GM12878 (cell line): ENCODE results near the gene PPP1R36. TPM values are rescaled to one million over a fixed set of nuclear protein-coding genes. Genes with fewer than 3 reads are reported as not detected.

Experiments used
- ATAC-seq: fragments of 200-7000 bp; cut with Tn5 transposase; 3 replicates; pipeline ENCODE4 v1.9.1; 2020; ENCODE audit warnings: mild to moderate bottlenecking, moderate library complexity
- BruUV-seq: library from RNA; stranded (reverse); fragments of 400-500 nt; replicated peaks from 2 replicates; lab custom pipeline; 2021; lab: Mats Ljungman, UMichigan
- CTCF ChIA-PET: fragments of 300-600 bp; sonication (Branson Sonifier 250); formaldehyde crosslinking; extraction: SDS; loops from one replicate; lab custom pipeline; 2021; ENCODE audit warnings: inconsistent platforms; lab: Yijun Ruan, JAX
- POLR2A ChIA-PET: fragments of 350-600 bp; formaldehyde crosslinking; extraction: SDS; loops from one replicate; lab custom pipeline; 2021; ENCODE audit warnings: inconsistent platforms; lab: Charles Lee
- RAD21 ChIA-PET: fragments of 300-600 bp; sonication (Branson Sonifier 250); formaldehyde crosslinking; loops from one replicate; lab custom pipeline; 2023; ENCODE audit warnings: antibody characterized with exemption; ENCODE audit not compliant: unreplicated experiment; lab: Charles Lee
- SMC1A ChIA-PET: fragments of 300-600 bp; sonication (Branson Sonifier 250); formaldehyde crosslinking; loops from one replicate; lab custom pipeline; 2023; ENCODE audit not compliant: unreplicated experiment, uncharacterized antibody; lab: Charles Lee
- DNase-seq: peaks from one replicate; pipeline ENCODE4 v3.0.0-alpha.2; 2011; ENCODE audit warnings: low read depth, low spot score
- FAIRE-seq: peaks from 3 replicates; lab custom pipeline; 2011; peaks lifted over from hg19 to GRCh38; lab: Jason Lieb, UNC
- H2AFZ ChIP-seq: 2 replicates; pipeline ENCODE4 v1.6.0; 2011; ENCODE audit warnings: low read depth, low read length, control low read depth; ENCODE audit not compliant: control insufficient read depth
- H3K27ac ChIP-seq: 2 replicates; pipeline ENCODE4 v1.5.1; 2011; ENCODE audit warnings: control low read depth; ENCODE audit not compliant: control insufficient read depth, insufficient read depth
- H3K27me3 ChIP-seq, 2 experiments: replicated peaks in 1 of 2; 2 replicates each; pipeline versions ENCODE4 v1.6.0 to v1.6.1; 2011; ENCODE audit warnings: low read length in 1 of 2; ENCODE audit not compliant: control insufficient read depth in 2 of 2, insufficient read depth in 2 of 2
- H3K36me3 ChIP-seq, 2 experiments: 2 replicates each; pipeline ENCODE4 v1.5.1; 2011; ENCODE audit warnings: low read length in 1 of 2; ENCODE audit not compliant: control insufficient read depth in 2 of 2, insufficient read depth in 2 of 2
- H3K4me1 ChIP-seq: 2 replicates; pipeline ENCODE4 v1.6.1; 2011; ENCODE audit warnings: mild to moderate bottlenecking, low read length, moderate library complexity, mixed read lengths; ENCODE audit not compliant: control insufficient read depth, insufficient read depth
- H3K4me2 ChIP-seq: 2 replicates; pipeline ENCODE4 v1.6.0; 2011; ENCODE audit warnings: control low read depth; ENCODE audit not compliant: control insufficient read depth, insufficient read depth
- H3K4me3 ChIP-seq: fragments of 200-600 bp; sonication (generic); 2 replicates; pipeline ENCODE4 v1.5.1; 2016
- H3K79me2 ChIP-seq: 2 replicates; pipeline ENCODE4 v1.6.0; 2011; ENCODE audit warnings: low read length; ENCODE audit not compliant: control insufficient read depth, insufficient read depth
- H3K9ac ChIP-seq: 2 replicates; pipeline ENCODE4 v1.8.0; 2011; ENCODE audit warnings: low read length, control low read depth, mixed read lengths; ENCODE audit not compliant: control insufficient read depth, insufficient read depth
- H3K9me3 ChIP-seq: replicated peaks from 3 replicates; pipeline ENCODE4 v1.5.1; 2011; ENCODE audit warnings: mild to moderate bottlenecking, low read length; ENCODE audit not compliant: control insufficient read depth, insufficient read depth
- H4K20me1 ChIP-seq: 2 replicates; pipeline ENCODE4 v1.6.0; 2011; ENCODE audit not compliant: control insufficient read depth, insufficient read depth
- ASH2L ChIP-seq: fragments of 300-600, 200-600 bp; sonication (generic); IDR thresholded peaks from 2 replicates; pipeline ENCODE4 v1.6.1; 2017; ENCODE audit warnings: low read depth, mild to moderate bottlenecking, borderline replicate concordance
- EED ChIP-seq: sonication (generic); IDR thresholded peaks from 2 replicates; pipeline ENCODE4 v1.6.1; 2016; ENCODE audit warnings: antibody characterized with exemption, low read depth
- HDAC6 ChIP-seq: fragments of 200-600 bp; sonication (generic); IDR thresholded peaks from one replicate; pipeline ENCODE4 v1.8.0; 2017; ENCODE audit warnings: antibody characterized with exemption; ENCODE audit not compliant: unreplicated experiment
- KLF5 ChIP-seq: fragments of 450-650 bp; IDR thresholded peaks from 2 replicates; pipeline ENCODE4 v1.6.1; 2014; ENCODE audit warnings: mild to moderate bottlenecking; ENCODE audit not compliant: partially characterized antibody
- SUZ12 ChIP-seq: fragments of 200-600 bp; sonication (generic); IDR thresholded peaks from one replicate; pipeline ENCODE4 v1.6.1; 2018; ENCODE audit warnings: antibody characterized with exemption, mild to moderate bottlenecking; ENCODE audit not compliant: unreplicated experiment
- YY1 ChIP-seq: IDR thresholded peaks from 2 replicates; pipeline ENCODE4 v1.6.1; 2011; ENCODE audit warnings: low read depth, mild to moderate bottlenecking, low read length
- ZNF384 ChIP-seq: IDR thresholded peaks from 2 replicates; pipeline ENCODE4 v1.6.1; 2012; ENCODE audit warnings: low read depth, mild to moderate bottlenecking, low read length, improper control_type of control experiment, borderline replicate concordance
- ZNF622 ChIP-seq: fragments of 450-650 bp; IDR thresholded peaks from 2 replicates; pipeline ENCODE4 v1.6.1; 2017; ENCODE audit warnings: mild to moderate bottlenecking, inconsistent platforms
- WGBS: methylation state at CpG from one replicate; pipeline ENCODE4 v1.1.6; 2016; ENCODE audit warnings: low lambda C conversion rate; ENCODE audit not compliant: insufficient replicate concordance, insufficient coverage; ENCODE audit errors: missing lambda C conversion rate; 5-methylcytosine and 5-hydroxymethylcytosine counted together
- in situ Hi-C: fragments of 300-500 bp; cut with MboI; formaldehyde crosslinking; loops from 9 replicates; pipeline ENCODE4 v1.14.3; 2018; ENCODE audit warnings: mixed read lengths
- intact Hi-C: fragments of 100-400 bp; cut with micrococcal nuclease; formaldehyde crosslinking; loops from one replicate; pipeline ENCODE4 v1.14.2; 2022; ENCODE audit not compliant: unreplicated experiment
- polyA plus RNA-seq, 11 experiments: library from polyadenylated mRNA; depleted of rRNA in 4 of 11; unstranded in 6 of 11; stranded (reverse) in 5 of 11; fragments of >200 nt; fragmentation: Nextera tagmentation in 4 of 11; fragmentation: Illumina TruSeq in 1 of 11; extraction: Ambion mirVana in 4 of 11; extraction: Trizol in 1 of 11; gene quantifications; 1 replicate in 1 of 11; 2 replicates in 10 of 11; pipeline versions ENCODE4 v1.2.1 to v1.2.3, GENCODE V29; 2011 to 2016; ENCODE audit warnings: inconsistent platforms in 2 of 11, missing spikeins in 2 of 11, low read depth in 1 of 11
- total RNA-seq, 4 experiments: library from RNA; depleted of rRNA in 3 of 4; stranded (reverse); fragments of >200 nt in 3 of 4; fragmentation: Illumina TruSeq in 1 of 4; extraction: Trizol in 1 of 4; gene quantifications; 2 replicates each; pipeline versions ENCODE4 v1.2.1 to v1.2.3, GENCODE V29; 2013 to 2021
- TF ChIP-seq, protein P1 (sequence below): IDR thresholded peaks from 2 replicates; pipeline ENCODE4 v1.6.1; 2012; ENCODE audit warnings: improper control_type of control experiment, low read depth, low read length; ENCODE audit not compliant: insufficient replicate concordance
- TF ChIP-seq, protein P2 (sequence below): fragments of 150-350 bp; IDR thresholded peaks from 2 replicates; pipeline ENCODE4 v1.6.1; 2016; ENCODE audit warnings: low read depth, low read length

The PPP1R36 gene
- total and polyA plus RNA-seq, 10 of the 15 experiments (the other 5 are each of a cell fraction or from before 2014, with no cell fraction given), result 0.12 to 0.13 TPM; not detected in 8

GRCh38 chr14:64601571-64601970 lies 51.8 kb downstream of the PPP1R36 start:
- ATAC-seq, result no peak
- no TSS peak for BruUV-seq
- WGBS, result 87% methylated on average over 38 of the region's 38 CpGs

DNA sequence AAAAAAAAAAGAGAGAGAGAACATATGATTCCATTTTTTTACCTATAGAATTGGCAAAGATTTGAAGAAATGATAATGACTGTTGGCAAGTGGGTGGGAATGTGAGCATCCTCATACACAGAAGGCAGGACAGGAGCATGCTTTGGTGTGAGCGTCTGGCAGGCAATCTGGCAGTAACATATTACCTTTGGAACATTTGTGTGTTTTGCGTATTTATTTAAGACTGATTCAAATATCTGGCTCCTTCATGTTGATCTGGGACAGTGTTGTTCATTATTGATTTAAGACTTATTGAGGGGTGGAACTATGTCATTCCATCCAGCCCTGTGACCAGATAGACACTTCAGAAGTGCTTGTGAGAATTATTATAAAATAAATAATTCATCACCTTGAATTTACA lies 53.1 kb downstream of the PPP1R36 start:
- Histone ChIP-seq H3K4me2 (no peak overlapping the region), H3K27me3 (peaks cover 2% of the 10 kb centered on the region in 2 experiments; a peak in 1 of 4 replicates), H3K36me3 (no peaks in the 10 kb centered on the region), H3K27ac (no peak overlapping the region), H3K79me2 (no peaks in the 10 kb centered on the region), H2AFZ (no peak overlapping the region), H3K4me3 (no peak overlapping the region), H4K20me1 (no peaks in the 10 kb centered on the region), H3K9me3 (no peaks in the 10 kb centered on the region), H3K9ac (no peak overlapping the region), H3K4me1 (no peaks in the 10 kb centered on the region)
- ATAC-seq (no peak), DNase-seq (no peak), FAIRE-seq (no peak)
- CTCF ChIA-PET, result no interaction called here
- RAD21 ChIA-PET, result no interaction called here
- intact Hi-C loops, result no loop called here
- WGBS, result 71% methylated on average over 2 of the region's 2 CpGs
- POLR2A ChIA-PET, result no interaction called here
- BruUV-seq, result no TSS peak
- in situ Hi-C loops, result no loop called here
- SMC1A ChIA-PET, result no interaction called here
- TF ChIP-seq SUZ12 (no peak), ZNF384 (no peak), KLF5 (no peak), HDAC6 (no peak), ASH2L (no peak), ZNF622 (no peak)
- TF ChIP-seq, protein P1, sequence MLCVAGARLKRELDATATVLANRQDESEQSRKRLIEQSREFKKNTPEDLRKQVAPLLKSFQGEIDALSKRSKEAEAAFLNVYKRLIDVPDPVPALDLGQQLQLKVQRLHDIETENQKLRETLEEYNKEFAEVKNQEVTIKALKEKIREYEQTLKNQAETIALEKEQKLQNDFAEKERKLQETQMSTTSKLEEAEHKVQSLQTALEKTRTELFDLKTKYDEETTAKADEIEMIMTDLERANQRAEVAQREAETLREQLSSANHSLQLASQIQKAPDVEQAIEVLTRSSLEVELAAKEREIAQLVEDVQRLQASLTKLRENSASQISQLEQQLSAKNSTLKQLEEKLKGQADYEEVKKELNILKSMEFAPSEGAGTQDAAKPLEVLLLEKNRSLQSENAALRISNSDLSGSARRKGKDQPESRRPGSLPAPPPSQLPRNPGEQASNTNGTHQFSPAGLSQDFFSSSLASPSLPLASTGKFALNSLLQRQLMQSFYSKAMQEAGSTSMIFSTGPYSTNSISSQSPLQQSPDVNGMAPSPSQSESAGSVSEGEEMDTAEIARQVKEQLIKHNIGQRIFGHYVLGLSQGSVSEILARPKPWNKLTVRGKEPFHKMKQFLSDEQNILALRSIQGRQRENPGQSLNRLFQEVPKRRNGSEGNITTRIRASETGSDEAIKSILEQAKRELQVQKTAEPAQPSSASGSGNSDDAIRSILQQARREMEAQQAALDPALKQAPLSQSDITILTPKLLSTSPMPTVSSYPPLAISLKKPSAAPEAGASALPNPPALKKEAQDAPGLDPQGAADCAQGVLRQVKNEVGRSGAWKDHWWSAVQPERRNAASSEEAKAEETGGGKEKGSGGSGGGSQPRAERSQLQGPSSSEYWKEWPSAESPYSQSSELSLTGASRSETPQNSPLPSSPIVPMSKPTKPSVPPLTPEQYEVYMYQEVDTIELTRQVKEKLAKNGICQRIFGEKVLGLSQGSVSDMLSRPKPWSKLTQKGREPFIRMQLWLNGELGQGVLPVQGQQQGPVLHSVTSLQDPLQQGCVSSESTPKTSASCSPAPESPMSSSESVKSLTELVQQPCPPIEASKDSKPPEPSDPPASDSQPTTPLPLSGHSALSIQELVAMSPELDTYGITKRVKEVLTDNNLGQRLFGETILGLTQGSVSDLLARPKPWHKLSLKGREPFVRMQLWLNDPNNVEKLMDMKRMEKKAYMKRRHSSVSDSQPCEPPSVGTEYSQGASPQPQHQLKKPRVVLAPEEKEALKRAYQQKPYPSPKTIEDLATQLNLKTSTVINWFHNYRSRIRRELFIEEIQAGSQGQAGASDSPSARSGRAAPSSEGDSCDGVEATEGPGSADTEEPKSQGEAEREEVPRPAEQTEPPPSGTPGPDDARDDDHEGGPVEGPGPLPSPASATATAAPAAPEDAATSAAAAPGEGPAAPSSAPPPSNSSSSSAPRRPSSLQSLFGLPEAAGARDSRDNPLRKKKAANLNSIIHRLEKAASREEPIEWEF, result no peak
- TF ChIP-seq, protein P2, sequence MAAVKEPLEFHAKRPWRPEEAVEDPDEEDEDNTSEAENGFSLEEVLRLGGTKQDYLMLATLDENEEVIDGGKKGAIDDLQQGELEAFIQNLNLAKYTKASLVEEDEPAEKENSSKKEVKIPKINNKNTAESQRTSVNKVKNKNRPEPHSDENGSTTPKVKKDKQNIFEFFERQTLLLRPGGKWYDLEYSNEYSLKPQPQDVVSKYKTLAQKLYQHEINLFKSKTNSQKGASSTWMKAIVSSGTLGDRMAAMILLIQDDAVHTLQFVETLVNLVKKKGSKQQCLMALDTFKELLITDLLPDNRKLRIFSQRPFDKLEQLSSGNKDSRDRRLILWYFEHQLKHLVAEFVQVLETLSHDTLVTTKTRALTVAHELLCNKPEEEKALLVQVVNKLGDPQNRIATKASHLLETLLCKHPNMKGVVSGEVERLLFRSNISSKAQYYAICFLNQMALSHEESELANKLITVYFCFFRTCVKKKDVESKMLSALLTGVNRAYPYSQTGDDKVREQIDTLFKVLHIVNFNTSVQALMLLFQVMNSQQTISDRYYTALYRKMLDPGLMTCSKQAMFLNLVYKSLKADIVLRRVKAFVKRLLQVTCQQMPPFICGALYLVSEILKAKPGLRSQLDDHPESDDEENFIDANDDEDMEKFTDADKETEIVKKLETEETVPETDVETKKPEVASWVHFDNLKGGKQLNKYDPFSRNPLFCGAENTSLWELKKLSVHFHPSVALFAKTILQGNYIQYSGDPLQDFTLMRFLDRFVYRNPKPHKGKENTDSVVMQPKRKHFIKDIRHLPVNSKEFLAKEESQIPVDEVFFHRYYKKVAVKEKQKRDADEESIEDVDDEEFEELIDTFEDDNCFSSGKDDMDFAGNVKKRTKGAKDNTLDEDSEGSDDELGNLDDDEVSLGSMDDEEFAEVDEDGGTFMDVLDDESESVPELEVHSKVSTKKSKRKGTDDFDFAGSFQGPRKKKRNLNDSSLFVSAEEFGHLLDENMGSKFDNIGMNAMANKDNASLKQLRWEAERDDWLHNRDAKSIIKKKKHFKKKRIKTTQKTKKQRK, result no peak

More at GRCh38 chr14:64601571-64601970, 51.8 kb downstream of the PPP1R36 start:
- intact Hi-C loops, result no loop called here
- H3K9me3 ChIP-seq, result no peaks in the 10 kb centered on the region
- no peaks in the 10 kb centered on the region for H3K79me2 ChIP-seq
- ChIA-PET SMC1A (no interaction called here), RAD21 (no interaction called here), CTCF (no interaction called here), POLR2A (no interaction called here)
- no peak overlapping the region for H3K27ac ChIP-seq
- FAIRE-seq (no peak), DNase-seq (no peak)
- no peaks in the 10 kb centered on the region for H4K20me1 ChIP-seq
- no peak overlapping the region for H3K4me3 ChIP-seq
- H3K4me2 ChIP-seq, result no peak overlapping the region
- TF ChIP-seq EED (no peak), YY1 (0 out of 2 replicates have a peak, but pooled peaks have one; percentile 41)
- no peaks in the 10 kb centered on the region for H3K36me3 ChIP-seq
- H3K9ac ChIP-seq, result no peak overlapping the region
- no peak overlapping the region for H2AFZ ChIP-seq
- no peaks in the 10 kb centered on the region for H3K4me1 ChIP-seq
- peaks cover 2% of the 10 kb centered on the region in 2 experiments; a peak in 1 of 4 replicates for H3K27me3 ChIP-seq
- in situ Hi-C loops, result no loop called here
